IMR-90 (cell line): ENCODE measurements around the gene ERVMER34-1. TPM values are rescaled to one million over a fixed set of nuclear protein-coding genes. Genes with fewer than 3 reads are reported as not detected.

Experiments
- ATAC-seq: fragments of 200-7000 bp; cut with Tn5 transposase; 2 replicates; pipeline ENCODE4 v1.9.1; 2020; ENCODE audit warnings: low read depth, mild to moderate bottlenecking, moderate library complexity
- BruUV-seq: library from RNA; stranded (reverse); fragments of 400-500 nt; replicated peaks from 2 replicates; lab custom pipeline; 2021; lab: Mats Ljungman, UMichigan
- CTCF ChIA-PET: fragments of 300-600 bp; formaldehyde crosslinking; extraction: SDS; loops from one replicate; lab custom pipeline; 2021; ENCODE audit warnings: antibody characterized with exemption; lab: Yijun Ruan, JAX
- POLR2A ChIA-PET: fragments of 300-600 bp; sonication (Branson Sonifier 250); formaldehyde crosslinking; loops from one replicate; lab custom pipeline; 2022; ENCODE audit warnings: antibody characterized with exemption; ENCODE audit not compliant: unreplicated experiment; lab: Charles Lee
- DNase-seq: peaks from one replicate; pipeline ENCODE4 v3.0.0; 2013
- H2AFZ ChIP-seq: replicated peaks from 2 replicates; pipeline ENCODE3; 2013; ENCODE audit warnings: low read length, mild to moderate bottlenecking; ENCODE audit not compliant: poor library complexity
- H2AK5ac ChIP-seq: 2 replicates; pipeline ENCODE4 v1.6.1; 2013; ENCODE audit warnings: low read depth, low read length, inconsistent platforms
- H2AK9ac ChIP-seq: replicated peaks from 2 replicates; pipeline ENCODE3; 2013; ENCODE audit warnings: mild to moderate bottlenecking, low read depth, low read length, moderate library complexity; ENCODE audit not compliant: poor library complexity
- H2BK120ac ChIP-seq: 2 replicates; pipeline ENCODE4 v1.6.1; 2013; ENCODE audit warnings: low read depth, low read length, inconsistent platforms
- H2BK15ac ChIP-seq: 3 replicates; pipeline ENCODE4 v1.6.1; 2013; ENCODE audit warnings: low read depth, low read length, inconsistent platforms
- H2BK20ac ChIP-seq: 2 replicates; pipeline ENCODE4 v1.6.1; 2013; ENCODE audit warnings: low read depth, mild to moderate bottlenecking, inconsistent platforms, low read length, moderate library complexity
- H2BK5ac ChIP-seq: 2 replicates; pipeline ENCODE4 v1.6.1; 2013; ENCODE audit warnings: mild to moderate bottlenecking, low read depth, low read length, inconsistent platforms; ENCODE audit not compliant: poor library complexity, severe bottlenecking
- H3K14ac ChIP-seq: replicated peaks from 2 replicates; pipeline ENCODE4 v1.6.1; 2013; ENCODE audit warnings: low read depth, low read length, inconsistent platforms
- H3K18ac ChIP-seq: 2 replicates; pipeline ENCODE4 v1.6.1; 2013; ENCODE audit warnings: low read depth, low read length, control low read depth
- H3K23ac ChIP-seq: 2 replicates; pipeline ENCODE4 v1.6.1; 2013; ENCODE audit warnings: low read depth, low read length, inconsistent platforms
- H3K27ac ChIP-seq: 2 replicates; pipeline ENCODE4 v1.5.1; 2013; ENCODE audit warnings: mild to moderate bottlenecking, control low read depth, low read length; ENCODE audit not compliant: insufficient read depth
- H3K27me3 ChIP-seq: 2 replicates; pipeline ENCODE4 v1.6.1; 2013; ENCODE audit warnings: low read length; ENCODE audit not compliant: control insufficient read depth, insufficient read depth
- H3K36me3 ChIP-seq: 2 replicates; pipeline ENCODE4 v1.6.1; 2013; ENCODE audit warnings: low read length, mixed read lengths; ENCODE audit not compliant: control insufficient read depth, insufficient read depth
- H3K4ac ChIP-seq: 2 replicates; pipeline ENCODE4 v1.6.1; 2013; ENCODE audit warnings: low read depth, low read length, inconsistent platforms
- H3K4me1 ChIP-seq: 2 replicates; pipeline ENCODE4 v1.6.1; 2013; ENCODE audit warnings: low read length, mixed read lengths; ENCODE audit not compliant: control insufficient read depth, insufficient read depth
- H3K4me2 ChIP-seq: 2 replicates; pipeline ENCODE4 v1.6.1; 2013; ENCODE audit warnings: low read depth, mild to moderate bottlenecking, control low read depth, low read length, moderate library complexity
- H3K4me3 ChIP-seq: 2 replicates; pipeline ENCODE4 v1.5.1; 2013; ENCODE audit warnings: low read depth, mild to moderate bottlenecking, control low read depth, low read length, moderate library complexity; ENCODE audit not compliant: insufficient read depth
- H3K56ac ChIP-seq: 2 replicates; pipeline ENCODE4 v1.6.1; 2013; ENCODE audit warnings: low read length, inconsistent platforms; ENCODE audit not compliant: insufficient read depth; ENCODE audit errors: extremely low read depth
- H3K79me1 ChIP-seq, 2 experiments: 2 replicates each; pipeline ENCODE4 v1.6.1; 2013; ENCODE audit warnings: low read length in 2 of 2, inconsistent platforms in 1 of 2, low read depth in 1 of 2
- H3K9ac ChIP-seq: 2 replicates; pipeline ENCODE4 v1.6.1; 2013; ENCODE audit warnings: low read depth, low read length, control low read depth
- H3K9me1 ChIP-seq: 2 replicates; pipeline ENCODE4 v1.6.1; 2013; ENCODE audit warnings: low read length, inconsistent platforms; ENCODE audit not compliant: insufficient read depth
- H3K9me3 ChIP-seq: 2 replicates; pipeline ENCODE4 v1.6.1; 2013; ENCODE audit warnings: low read length; ENCODE audit not compliant: control insufficient read depth, insufficient read depth
- H4K20me1 ChIP-seq: 2 replicates; pipeline ENCODE4 v1.6.1; 2013; ENCODE audit warnings: low read length, inconsistent platforms; ENCODE audit not compliant: insufficient read depth
- H4K5ac ChIP-seq: 2 replicates; pipeline ENCODE4 v1.6.1; 2013; ENCODE audit warnings: mild to moderate bottlenecking, low read depth, low read length, control low read depth
- H4K8ac ChIP-seq, 2 experiments: 2 replicates each; pipeline ENCODE4 v1.6.1; 2013; ENCODE audit warnings: low read depth in 2 of 2, low read length in 2 of 2, control low read depth in 1 of 2, inconsistent platforms in 1 of 2
- H4K91ac ChIP-seq: 2 replicates; pipeline ENCODE4 v1.6.1; 2013; ENCODE audit warnings: low read depth, low read length, inconsistent platforms; ENCODE audit not compliant: insufficient read depth
- BHLHE40 ChIP-seq: fragments of 150-350 bp; IDR thresholded peaks from 2 replicates; pipeline ENCODE4 v1.6.1; 2016; ENCODE audit warnings: mild to moderate bottlenecking, low read depth, low read length
- CHD1 ChIP-seq: IDR thresholded peaks from 2 replicates; pipeline ENCODE4 v1.6.1; 2012; ENCODE audit warnings: low read depth, low read length, improper control_type of control experiment
- MAZ ChIP-seq: IDR thresholded peaks from 2 replicates; pipeline ENCODE4 v1.6.1; 2012; ENCODE audit warnings: low read depth, mild to moderate bottlenecking, low read length, improper control_type of control experiment, moderate library complexity, borderline replicate concordance
- MXI1 ChIP-seq: IDR thresholded peaks from 2 replicates; pipeline ENCODE4 v1.6.1; 2012; ENCODE audit warnings: low read depth, mild to moderate bottlenecking, low read length, moderate library complexity, borderline replicate concordance
- NFE2L2 ChIP-seq: fragments of 150-350 bp; IDR thresholded peaks from 2 replicates; pipeline ENCODE4 v1.6.1; 2016; ENCODE audit warnings: low read depth, mild to moderate bottlenecking, low read length
- RAD21 ChIP-seq: IDR thresholded peaks from 2 replicates; pipeline ENCODE4 v1.6.1; 2012; ENCODE audit warnings: low read length, improper control_type of control experiment
- dilution Hi-C: fragments of 300-500 bp; cut with HindIII; formaldehyde crosslinking; loops from one replicate; pipeline ENCODE4 v1.14.3; 2018; ENCODE audit warnings: low sequenced_read_pairs; ENCODE audit not compliant: unreplicated experiment
- in situ Hi-C: fragments of 300-500 bp; cut with MboI; formaldehyde crosslinking; loops from 3 replicates; pipeline ENCODE4 v1.14.3; 2019; ENCODE audit warnings: low sequenced_read_pairs, inconsistent platforms, mixed read lengths
- intact Hi-C: fragments of 100-400 bp; cut with micrococcal nuclease; formaldehyde crosslinking; loops from 2 replicates; pipeline ENCODE4 v1.10.0; 2022
- polyA plus RNA-seq, 3 experiments: library from polyadenylated mRNA; depleted of rRNA; stranded (reverse); fragments of >200 nt; gene quantifications; 2 replicates each; pipeline ENCODE4 v1.2.3, GENCODE V29; 2012; ENCODE audit warnings: low replicate concordance in 1 of 3
- total RNA-seq: library from RNA; depleted of rRNA; stranded (reverse); fragments of >200 nt; gene quantifications from 2 replicates; pipeline ENCODE4 v1.2.3, GENCODE V29; 2012
- TF ChIP-seq, protein P1 (sequence below): fragments of 150-350 bp; IDR thresholded peaks from 2 replicates; pipeline ENCODE4 v1.6.1; 2017; ENCODE audit warnings: mild to moderate bottlenecking, antibody characterized with exemption, low read length, low read depth
- TF ChIP-seq, protein P2 (sequence below): conservative IDR thresholded peaks from 2 replicates; pipeline ENCODE4 v1.5.1; 2012; ENCODE audit warnings: mild to moderate bottlenecking, low read depth, low read length, improper control_type of control experiment
- TF ChIP-seq, protein P3 (sequence below): fragments of 150-350 bp; IDR thresholded peaks from 2 replicates; pipeline ENCODE4 v1.6.1; 2016; ENCODE audit warnings: low read depth, mild to moderate bottlenecking, low read length, moderate library complexity, borderline replicate concordance

Gene ERVMER34-1
- total and polyA plus RNA-seq, 2 of the 4 experiments (the other 2 are of a cell fraction) = not detected

DNA sequence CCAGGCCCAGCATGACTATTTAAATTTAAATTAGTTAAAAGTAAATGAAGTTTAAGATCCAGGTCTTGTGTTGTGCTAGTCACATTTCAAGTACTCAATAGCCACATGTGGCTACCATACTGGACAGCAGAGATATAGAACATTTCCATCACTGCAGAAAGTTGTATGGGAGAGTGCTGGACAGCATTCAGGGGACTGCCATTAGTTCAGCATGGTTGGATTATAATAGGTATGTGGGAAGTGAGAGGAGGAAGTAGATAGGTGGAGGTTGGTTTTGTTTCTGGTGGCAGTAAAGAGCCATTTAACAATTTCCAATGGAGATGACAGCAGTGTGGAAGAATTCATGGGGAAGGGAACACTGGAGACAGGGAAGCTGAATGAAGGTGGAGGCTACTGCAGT is 42.1 kb downstream of the ERVMER34-1 start:
- no peak overlapping the region for H3K18ac ChIP-seq
- dilution Hi-C loops (no loop called here), in situ Hi-C loops (no loop called here), intact Hi-C loops (no loop called here)
- DNase-seq (no peak), ATAC-seq (no peak)
- CTCF ChIA-PET = no interaction called here
- H3K79me1 ChIP-seq = peaks cover 9 to 17% of the 10 kb centered on the region in 2 experiments; a peak in 3 of 4 replicates
- H3K4me2 ChIP-seq = no peak overlapping the region
- no peak overlapping the region for H2AK9ac ChIP-seq
- H2AK5ac ChIP-seq = no peak overlapping the region
- H3K27me3 ChIP-seq = no peaks in the 10 kb centered on the region; the same call in 1 of the 2 replicates
- TF ChIP-seq BHLHE40 (no peak), NFE2L2 (no peak), RAD21 (no peak), MXI1 (no peak), CHD1 (no peak), MAZ (no peak)
- TF ChIP-seq, protein P1, sequence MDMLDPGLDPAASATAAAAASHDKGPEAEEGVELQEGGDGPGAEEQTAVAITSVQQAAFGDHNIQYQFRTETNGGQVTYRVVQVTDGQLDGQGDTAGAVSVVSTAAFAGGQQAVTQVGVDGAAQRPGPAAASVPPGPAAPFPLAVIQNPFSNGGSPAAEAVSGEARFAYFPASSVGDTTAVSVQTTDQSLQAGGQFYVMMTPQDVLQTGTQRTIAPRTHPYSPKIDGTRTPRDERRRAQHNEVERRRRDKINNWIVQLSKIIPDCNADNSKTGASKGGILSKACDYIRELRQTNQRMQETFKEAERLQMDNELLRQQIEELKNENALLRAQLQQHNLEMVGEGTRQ = no peak
- TF ChIP-seq, protein P2, sequence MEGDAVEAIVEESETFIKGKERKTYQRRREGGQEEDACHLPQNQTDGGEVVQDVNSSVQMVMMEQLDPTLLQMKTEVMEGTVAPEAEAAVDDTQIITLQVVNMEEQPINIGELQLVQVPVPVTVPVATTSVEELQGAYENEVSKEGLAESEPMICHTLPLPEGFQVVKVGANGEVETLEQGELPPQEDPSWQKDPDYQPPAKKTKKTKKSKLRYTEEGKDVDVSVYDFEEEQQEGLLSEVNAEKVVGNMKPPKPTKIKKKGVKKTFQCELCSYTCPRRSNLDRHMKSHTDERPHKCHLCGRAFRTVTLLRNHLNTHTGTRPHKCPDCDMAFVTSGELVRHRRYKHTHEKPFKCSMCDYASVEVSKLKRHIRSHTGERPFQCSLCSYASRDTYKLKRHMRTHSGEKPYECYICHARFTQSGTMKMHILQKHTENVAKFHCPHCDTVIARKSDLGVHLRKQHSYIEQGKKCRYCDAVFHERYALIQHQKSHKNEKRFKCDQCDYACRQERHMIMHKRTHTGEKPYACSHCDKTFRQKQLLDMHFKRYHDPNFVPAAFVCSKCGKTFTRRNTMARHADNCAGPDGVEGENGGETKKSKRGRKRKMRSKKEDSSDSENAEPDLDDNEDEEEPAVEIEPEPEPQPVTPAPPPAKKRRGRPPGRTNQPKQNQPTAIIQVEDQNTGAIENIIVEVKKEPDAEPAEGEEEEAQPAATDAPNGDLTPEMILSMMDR = no peak
- TF ChIP-seq, protein P3, sequence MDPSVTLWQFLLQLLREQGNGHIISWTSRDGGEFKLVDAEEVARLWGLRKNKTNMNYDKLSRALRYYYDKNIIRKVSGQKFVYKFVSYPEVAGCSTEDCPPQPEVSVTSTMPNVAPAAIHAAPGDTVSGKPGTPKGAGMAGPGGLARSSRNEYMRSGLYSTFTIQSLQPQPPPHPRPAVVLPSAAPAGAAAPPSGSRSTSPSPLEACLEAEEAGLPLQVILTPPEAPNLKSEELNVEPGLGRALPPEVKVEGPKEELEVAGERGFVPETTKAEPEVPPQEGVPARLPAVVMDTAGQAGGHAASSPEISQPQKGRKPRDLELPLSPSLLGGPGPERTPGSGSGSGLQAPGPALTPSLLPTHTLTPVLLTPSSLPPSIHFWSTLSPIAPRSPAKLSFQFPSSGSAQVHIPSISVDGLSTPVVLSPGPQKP = no peak
- H3K9me1 ChIP-seq = 0 out of 2 replicates have a peak, but pooled peaks cover 10% of the 10 kb centered on the region
- POLR2A ChIA-PET = no interaction called here
- no peak overlapping the region for H4K5ac ChIP-seq
- no peak overlapping the region for H4K8ac ChIP-seq
- no peak overlapping the region for H2BK20ac ChIP-seq
- no peak overlapping the region for H3K4me3 ChIP-seq
- no peak overlapping the region for H2BK120ac ChIP-seq
- no peaks in the 10 kb centered on the region for H3K4me1 ChIP-seq
- H4K91ac ChIP-seq = no peak overlapping the region
- no peak overlapping the region for H3K23ac ChIP-seq
- no peak overlapping the region for H2BK15ac ChIP-seq
- H3K9ac ChIP-seq = no peak overlapping the region
- no peak overlapping the region for H2AFZ ChIP-seq
- no TSS peak for BruUV-seq
- no peak overlapping the region for H3K14ac ChIP-seq
- no peak overlapping the region for H3K56ac ChIP-seq
- H4K20me1 ChIP-seq = no peaks in the 10 kb centered on the region
- no peak overlapping the region for H3K27ac ChIP-seq
- no peak overlapping the region for H3K4ac ChIP-seq
- peaks cover 6% of the 10 kb centered on the region for H3K36me3 ChIP-seq
- no peaks in the 10 kb centered on the region for H3K9me3 ChIP-seq
- H2BK5ac ChIP-seq = no peak overlapping the region
